Measurements from ENCODE around the gene KNCN.

Gene KNCN

DNA sequence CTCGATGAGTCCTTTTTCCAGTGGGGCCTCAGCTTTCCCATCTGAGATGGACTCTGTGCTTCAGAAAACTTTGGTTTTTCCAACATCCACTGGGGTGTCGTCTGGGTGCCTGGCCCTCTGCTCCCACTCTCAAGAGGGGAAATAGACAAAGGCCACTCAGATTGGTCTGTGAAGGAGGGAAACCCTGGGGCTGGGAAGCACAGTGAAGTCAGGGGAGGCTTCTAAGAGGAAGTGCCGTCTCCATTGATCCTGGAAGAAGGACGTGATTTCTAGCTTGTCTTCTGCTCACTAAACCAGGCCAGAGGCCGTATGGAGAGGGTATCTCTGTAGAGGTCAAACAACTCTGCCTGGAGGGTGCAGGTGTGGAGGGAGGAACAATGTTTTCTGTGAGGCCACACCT is 5.2 kb downstream of the KNCN start:
- no peaks in the 10 kb centered on the region for H3K9me3 ChIP-seq (ENCODE audit: control insufficient read depth, insufficient read depth, low read depth, low read length)
- H3K4me3 ChIP-seq (ENCODE audit: low read depth, low read length): no peak overlapping the region
- POLR2A ChIA-PET: no interaction called here
- no peaks in the 10 kb centered on the region for H3K36me3 ChIP-seq (ENCODE audit: control insufficient read depth in 2 of 2, insufficient read depth in 1 of 2, low read length in 2 of 2)
- TF ChIP-seq ZNF623 (tag by site-specific recombination; IDR thresholded peaks at IDR 0.05): no peak
- CTCF ChIA-PET: interaction anchor here (0.8 to 5.8 kb wide), 7 partner anchors 10 to 104 kb away, joined by 3 to 64 read pairs (median 6); a partner anchor contains a TSS
- H3K27ac ChIP-seq (ENCODE audit: extremely low read depth, low read depth, low read length): no peak overlapping the region
- no peaks in the 10 kb centered on the region for H3K4me1 ChIP-seq (ENCODE audit: control insufficient read depth, insufficient read depth, low read length)

DNA sequence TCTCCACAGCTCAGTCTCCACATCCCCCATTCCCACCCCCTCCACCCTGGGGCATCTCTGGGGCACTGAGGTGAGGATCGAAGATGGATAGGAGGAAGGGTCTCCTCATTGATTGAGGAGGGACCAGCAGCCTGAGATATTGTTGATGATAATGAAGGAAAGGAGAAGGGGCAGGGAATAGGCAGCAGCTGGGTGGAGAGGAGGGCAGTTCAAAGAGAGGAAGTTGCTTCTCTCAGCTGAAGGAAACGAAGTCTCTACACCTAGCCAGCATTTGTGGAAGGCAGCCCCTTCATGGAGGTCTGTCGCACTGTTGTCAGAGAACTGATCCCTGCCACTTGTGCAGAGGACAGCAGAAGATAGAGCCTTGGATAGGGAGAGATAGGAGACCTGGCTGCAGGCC is 5.7 kb downstream of the KNCN start:
- H3K4me1 ChIP-seq (ENCODE audit: control insufficient read depth, insufficient read depth, low read length): no peaks in the 10 kb centered on the region
- no peaks in the 10 kb centered on the region for H3K36me3 ChIP-seq (ENCODE audit: control insufficient read depth in 2 of 2, insufficient read depth in 1 of 2, low read length in 2 of 2)
- no peak overlapping the region for H3K27ac ChIP-seq (ENCODE audit: extremely low read depth, low read depth, low read length)
- CTCF ChIA-PET: interaction anchor here (0.8 to 5.8 kb wide), 7 partner anchors 10 to 104 kb away, joined by 3 to 64 read pairs (median 4); a partner anchor contains a TSS
- no peaks in the 10 kb centered on the region for H3K9me3 ChIP-seq (ENCODE audit: control insufficient read depth, insufficient read depth, low read depth, low read length)
- no peak overlapping the region for H3K4me3 ChIP-seq (ENCODE audit: low read depth, low read length)
- TF ChIP-seq ZNF777 (tag by site-specific recombination; IDR thresholded peaks at IDR 0.05; ENCODE audit: borderline replicate concordance): no peak
- no peak for TF ChIP-seq MYNN (tag by site-specific recombination; IDR thresholded peaks at IDR 0.05; ENCODE audit: borderline replicate concordance)
- TF ChIP-seq SALL2 (tag by site-specific recombination; IDR thresholded peaks at IDR 0.05; ENCODE audit: borderline replicate concordance): no peak
- no peak for TF ChIP-seq ZNF792 (tag by site-specific recombination; IDR thresholded peaks at IDR 0.05)
- TF ChIP-seq ZNF560 (tag by site-specific recombination; IDR thresholded peaks at IDR 0.05; ENCODE audit: borderline replicate concordance): no peak
- no peak for TF ChIP-seq IKZF3 (tag by site-specific recombination; IDR thresholded peaks at IDR 0.05)
- no peak for TF ChIP-seq ZNF37A (tag by site-specific recombination; IDR thresholded peaks at IDR 0.05)
- TF ChIP-seq, protein P1, sequence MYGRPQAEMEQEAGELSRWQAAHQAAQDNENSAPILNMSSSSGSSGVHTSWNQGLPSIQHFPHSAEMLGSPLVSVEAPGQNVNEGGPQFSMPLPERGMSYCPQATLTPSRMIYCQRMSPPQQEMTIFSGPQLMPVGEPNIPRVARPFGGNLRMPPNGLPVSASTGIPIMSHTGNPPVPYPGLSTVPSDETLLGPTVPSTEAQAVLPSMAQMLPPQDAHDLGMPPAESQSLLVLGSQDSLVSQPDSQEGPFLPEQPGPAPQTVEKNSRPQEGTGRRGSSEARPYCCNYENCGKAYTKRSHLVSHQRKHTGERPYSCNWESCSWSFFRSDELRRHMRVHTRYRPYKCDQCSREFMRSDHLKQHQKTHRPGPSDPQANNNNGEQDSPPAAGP (tag by site-specific recombination; IDR thresholded peaks at IDR 0.05): no peak
- no peak for TF ChIP-seq ZNF239 (tag by site-specific recombination; IDR thresholded peaks at IDR 0.05)
- TF ChIP-seq ZNF747 (tag by site-specific recombination; IDR thresholded peaks at IDR 0.05): no peak
- no peak for TF ChIP-seq ZNF404 (tag by site-specific recombination; IDR thresholded peaks at IDR 0.05)
- POLR2A ChIA-PET: no interaction called here

DNA sequence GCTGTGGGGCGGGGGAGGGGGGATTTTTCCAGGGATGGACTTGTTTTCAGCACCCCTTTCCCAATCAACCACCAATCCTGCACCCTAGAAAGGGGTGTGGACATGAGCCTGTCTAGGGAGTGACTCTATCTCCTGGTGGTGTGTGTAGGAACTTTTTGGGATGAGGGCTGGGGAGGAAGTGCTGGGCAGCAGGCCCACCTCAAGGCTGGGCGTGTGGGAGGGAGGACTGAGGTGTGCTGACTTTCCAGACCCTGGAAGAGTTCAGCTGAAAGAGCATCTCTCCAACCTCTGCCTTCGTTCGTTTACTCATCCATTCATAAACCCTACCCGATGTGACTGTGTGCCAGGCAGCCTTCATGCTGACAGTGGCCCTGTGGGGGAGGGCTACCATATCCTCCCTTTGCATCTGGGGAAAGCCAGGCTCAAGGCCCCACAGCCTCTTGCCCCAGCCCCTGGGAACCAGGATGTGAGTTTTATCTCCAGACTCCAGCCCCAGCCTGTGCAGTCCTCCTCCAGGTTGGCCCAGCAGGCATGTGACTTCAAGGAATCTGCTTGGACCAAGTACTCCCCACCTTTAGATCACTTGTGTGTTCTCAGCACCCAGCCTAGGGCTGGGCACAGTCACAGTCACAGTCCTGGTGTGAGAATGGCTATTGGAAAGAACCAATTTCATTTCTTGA is 6.7 kb downstream of the KNCN start:
- TF ChIP-seq EGR2 (tag by site-specific recombination; IDR thresholded peaks at IDR 0.05; ENCODE audit: low read depth): 0 out of 2 replicates have a peak, but pooled peaks have one; percentile 12
- no peak for TF ChIP-seq ZNF394 (tag by site-specific recombination; IDR thresholded peaks at IDR 0.05; ENCODE audit: borderline replicate concordance)
- TF ChIP-seq ZFHX2 (tag by site-specific recombination; conservative IDR thresholded peaks at IDR 0.05): peak; percentile 22; the same call in 1 of the 2 replicates
- ChIA-PET CTCF (interaction anchor here (0.8 to 5.8 kb wide), 5 partner anchors 9 to 102 kb away, joined by 3 to 64 read pairs (median 4); a partner anchor contains a TSS), POLR2A (no interaction called here)
- H3K9me3 ChIP-seq (ENCODE audit: control insufficient read depth, insufficient read depth, low read depth, low read length): no peaks in the 10 kb centered on the region
- no peak overlapping the region for H3K4me3 ChIP-seq (ENCODE audit: low read depth, low read length)
- H3K36me3 ChIP-seq (ENCODE audit: control insufficient read depth in 2 of 2, insufficient read depth in 1 of 2, low read length in 2 of 2): no peaks in the 10 kb centered on the region
- H3K27ac ChIP-seq (ENCODE audit: extremely low read depth, low read depth, low read length): no peak overlapping the region
- no peaks in the 10 kb centered on the region for H3K4me1 ChIP-seq (ENCODE audit: control insufficient read depth, insufficient read depth, low read length)

DNA sequence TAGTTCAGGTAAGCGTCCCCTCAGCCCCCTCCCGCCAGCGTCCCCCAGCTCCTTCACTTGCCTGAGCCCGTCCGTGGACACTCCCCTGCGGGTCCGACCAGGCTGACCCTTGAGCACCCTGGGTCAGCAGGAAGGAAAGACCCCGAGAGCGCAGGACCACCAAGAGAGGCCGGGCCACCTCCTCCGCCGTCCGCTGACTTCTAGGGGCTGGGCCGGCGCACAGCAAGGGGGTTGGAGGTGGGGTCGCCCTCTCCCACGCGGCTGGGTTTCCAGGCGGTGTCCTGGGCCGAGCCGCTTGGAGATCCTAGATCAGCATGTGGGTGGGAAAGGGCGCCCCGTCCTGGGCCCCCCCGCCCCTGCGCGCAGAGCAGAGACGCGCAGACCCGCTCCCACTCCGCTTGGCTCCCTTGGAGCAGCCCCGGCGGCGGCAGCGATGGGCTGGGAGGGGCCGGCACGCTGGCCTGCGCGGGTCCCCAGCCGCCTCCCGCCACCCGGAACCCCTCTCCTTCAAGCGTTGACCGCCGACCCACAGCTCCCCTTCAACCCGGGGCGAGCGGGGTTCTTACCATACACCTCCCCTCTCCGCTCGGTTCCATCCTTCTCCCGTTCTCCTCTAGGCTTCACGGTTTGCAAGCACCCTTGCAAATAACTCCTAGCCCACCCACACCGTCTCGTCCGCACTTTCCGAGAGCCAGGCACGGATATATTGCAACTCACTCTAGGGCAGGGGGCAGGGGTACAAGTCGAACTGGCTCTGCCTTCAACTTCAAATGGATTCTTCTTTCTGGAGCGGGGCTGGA is 7.5 kb downstream of the KNCN start:
- H3K27ac ChIP-seq (ENCODE audit: extremely low read depth, low read depth, low read length): no peak overlapping the region
- H3K4me1 ChIP-seq (ENCODE audit: control insufficient read depth, insufficient read depth, low read length): no peaks in the 10 kb centered on the region
- H3K9me3 ChIP-seq (ENCODE audit: control insufficient read depth, insufficient read depth, low read depth, low read length): no peaks in the 10 kb centered on the region
- no peaks in the 10 kb centered on the region for H3K36me3 ChIP-seq (ENCODE audit: control insufficient read depth in 2 of 2, insufficient read depth in 1 of 2, low read length in 2 of 2)
- ChIA-PET CTCF (interaction anchor here (0.5 to 5.8 kb wide), 4 partner anchors 8 to 40 kb away, joined by 3 to 64 read pairs (median 4); a partner anchor contains a TSS), POLR2A (no interaction called here)
- no peak overlapping the region for H3K4me3 ChIP-seq (ENCODE audit: low read depth, low read length)
- TF ChIP-seq ZNF596 (tag by site-specific recombination; IDR thresholded peaks at IDR 0.05) (no peak), ZBTB17 (tag by site-specific recombination; IDR thresholded peaks at IDR 0.05) (no peak), ZNF121 (tag by site-specific recombination; IDR thresholded peaks at IDR 0.05) (no peak), ZNF555 (tag by site-specific recombination; conservative IDR thresholded peaks at IDR 0.05) (no peak)
- TF ChIP-seq, protein P2, sequence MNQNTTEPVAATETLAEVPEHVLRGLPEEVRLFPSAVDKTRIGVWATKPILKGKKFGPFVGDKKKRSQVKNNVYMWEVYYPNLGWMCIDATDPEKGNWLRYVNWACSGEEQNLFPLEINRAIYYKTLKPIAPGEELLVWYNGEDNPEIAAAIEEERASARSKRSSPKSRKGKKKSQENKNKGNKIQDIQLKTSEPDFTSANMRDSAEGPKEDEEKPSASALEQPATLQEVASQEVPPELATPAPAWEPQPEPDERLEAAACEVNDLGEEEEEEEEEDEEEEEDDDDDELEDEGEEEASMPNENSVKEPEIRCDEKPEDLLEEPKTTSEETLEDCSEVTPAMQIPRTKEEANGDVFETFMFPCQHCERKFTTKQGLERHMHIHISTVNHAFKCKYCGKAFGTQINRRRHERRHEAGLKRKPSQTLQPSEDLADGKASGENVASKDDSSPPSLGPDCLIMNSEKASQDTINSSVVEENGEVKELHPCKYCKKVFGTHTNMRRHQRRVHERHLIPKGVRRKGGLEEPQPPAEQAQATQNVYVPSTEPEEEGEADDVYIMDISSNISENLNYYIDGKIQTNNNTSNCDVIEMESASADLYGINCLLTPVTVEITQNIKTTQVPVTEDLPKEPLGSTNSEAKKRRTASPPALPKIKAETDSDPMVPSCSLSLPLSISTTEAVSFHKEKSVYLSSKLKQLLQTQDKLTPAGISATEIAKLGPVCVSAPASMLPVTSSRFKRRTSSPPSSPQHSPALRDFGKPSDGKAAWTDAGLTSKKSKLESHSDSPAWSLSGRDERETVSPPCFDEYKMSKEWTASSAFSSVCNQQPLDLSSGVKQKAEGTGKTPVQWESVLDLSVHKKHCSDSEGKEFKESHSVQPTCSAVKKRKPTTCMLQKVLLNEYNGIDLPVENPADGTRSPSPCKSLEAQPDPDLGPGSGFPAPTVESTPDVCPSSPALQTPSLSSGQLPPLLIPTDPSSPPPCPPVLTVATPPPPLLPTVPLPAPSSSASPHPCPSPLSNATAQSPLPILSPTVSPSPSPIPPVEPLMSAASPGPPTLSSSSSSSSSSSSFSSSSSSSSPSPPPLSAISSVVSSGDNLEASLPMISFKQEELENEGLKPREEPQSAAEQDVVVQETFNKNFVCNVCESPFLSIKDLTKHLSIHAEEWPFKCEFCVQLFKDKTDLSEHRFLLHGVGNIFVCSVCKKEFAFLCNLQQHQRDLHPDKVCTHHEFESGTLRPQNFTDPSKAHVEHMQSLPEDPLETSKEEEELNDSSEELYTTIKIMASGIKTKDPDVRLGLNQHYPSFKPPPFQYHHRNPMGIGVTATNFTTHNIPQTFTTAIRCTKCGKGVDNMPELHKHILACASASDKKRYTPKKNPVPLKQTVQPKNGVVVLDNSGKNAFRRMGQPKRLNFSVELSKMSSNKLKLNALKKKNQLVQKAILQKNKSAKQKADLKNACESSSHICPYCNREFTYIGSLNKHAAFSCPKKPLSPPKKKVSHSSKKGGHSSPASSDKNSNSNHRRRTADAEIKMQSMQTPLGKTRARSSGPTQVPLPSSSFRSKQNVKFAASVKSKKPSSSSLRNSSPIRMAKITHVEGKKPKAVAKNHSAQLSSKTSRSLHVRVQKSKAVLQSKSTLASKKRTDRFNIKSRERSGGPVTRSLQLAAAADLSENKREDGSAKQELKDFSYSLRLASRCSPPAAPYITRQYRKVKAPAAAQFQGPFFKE (tag by site-specific recombination; IDR thresholded peaks at IDR 0.05; ENCODE audit: borderline replicate concordance): no peak

Data from HEK293 (cell line).